Progenitor cell of endocrine pancreas (in vitro differentiated cells): Measurements from ENCODE around the gene GMDS. TPM values are rescaled to one million over a fixed set of nuclear protein-coding genes. Genes with fewer than 3 reads are reported as not detected.

ENCODE experiments used
- DNase-seq: peaks from one replicate; pipeline ENCODE4 v3.0.0; 2021; ENCODE audit warnings: low spot score; ENCODE audit not compliant: unreplicated experiment
- H3K27ac Mint-ChIP-seq: 2 replicates; pipeline ENCODE4 v1.8.0; 2021; ENCODE audit warnings: mild to moderate bottlenecking, moderate library complexity, mixed read lengths
- H3K27me3 Mint-ChIP-seq: 2 replicates; pipeline ENCODE4 v1.8.0; 2021; ENCODE audit warnings: mixed read lengths
- H3K36me3 Mint-ChIP-seq: 2 replicates; pipeline ENCODE4 v1.8.0; 2022; ENCODE audit warnings: mixed read lengths; ENCODE audit not compliant: insufficient read depth
- H3K4me1 Mint-ChIP-seq: 2 replicates; pipeline ENCODE4 v1.8.0; 2021; ENCODE audit warnings: low read depth, mixed read lengths
- H3K4me3 Mint-ChIP-seq: 2 replicates; pipeline ENCODE4 v1.8.0; 2021; ENCODE audit warnings: low read depth, mild to moderate bottlenecking, moderate library complexity, mixed read lengths
- H3K9me3 Mint-ChIP-seq: 2 replicates; pipeline ENCODE4 v1.8.0; 2021; ENCODE audit warnings: low read depth, mixed read lengths
- total RNA-seq: library from RNA; stranded (reverse); gene quantifications from 2 replicates; pipeline ENCODE4 v1.2.1, GENCODE V29; 2021
- TF ChIP-seq, protein P1 (sequence below): fragments of 200-600 bp; sonication (generic); IDR thresholded peaks from one replicate; pipeline ENCODE4 v1.5.0; 2021; ENCODE audit warnings: antibody characterized with exemption, mild to moderate bottlenecking; ENCODE audit not compliant: unreplicated experiment

GMDS gene
- total RNA-seq, 1 donor from 2014 or later, result 17.2 TPM

- TF ChIP-seq, protein P1, sequence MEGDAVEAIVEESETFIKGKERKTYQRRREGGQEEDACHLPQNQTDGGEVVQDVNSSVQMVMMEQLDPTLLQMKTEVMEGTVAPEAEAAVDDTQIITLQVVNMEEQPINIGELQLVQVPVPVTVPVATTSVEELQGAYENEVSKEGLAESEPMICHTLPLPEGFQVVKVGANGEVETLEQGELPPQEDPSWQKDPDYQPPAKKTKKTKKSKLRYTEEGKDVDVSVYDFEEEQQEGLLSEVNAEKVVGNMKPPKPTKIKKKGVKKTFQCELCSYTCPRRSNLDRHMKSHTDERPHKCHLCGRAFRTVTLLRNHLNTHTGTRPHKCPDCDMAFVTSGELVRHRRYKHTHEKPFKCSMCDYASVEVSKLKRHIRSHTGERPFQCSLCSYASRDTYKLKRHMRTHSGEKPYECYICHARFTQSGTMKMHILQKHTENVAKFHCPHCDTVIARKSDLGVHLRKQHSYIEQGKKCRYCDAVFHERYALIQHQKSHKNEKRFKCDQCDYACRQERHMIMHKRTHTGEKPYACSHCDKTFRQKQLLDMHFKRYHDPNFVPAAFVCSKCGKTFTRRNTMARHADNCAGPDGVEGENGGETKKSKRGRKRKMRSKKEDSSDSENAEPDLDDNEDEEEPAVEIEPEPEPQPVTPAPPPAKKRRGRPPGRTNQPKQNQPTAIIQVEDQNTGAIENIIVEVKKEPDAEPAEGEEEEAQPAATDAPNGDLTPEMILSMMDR, result no peak
- no peaks in the 10 kb centered on the region for H3K9me3 Mint-ChIP-seq
- DNase-seq, result no peak
- no peak overlapping the region for H3K4me3 Mint-ChIP-seq
- H3K27ac Mint-ChIP-seq, result peak overlapping the region; percentile 17
- H3K4me1 Mint-ChIP-seq, result peaks cover 4% of the 10 kb centered on the region
- no peaks in the 10 kb centered on the region for H3K36me3 Mint-ChIP-seq
- H3K27me3 Mint-ChIP-seq, result peaks cover 4% of the 10 kb centered on the region
Measured at GRCh38 chr6:1815827-1816452, 429.5 kb downstream of the GMDS start.

DNA sequence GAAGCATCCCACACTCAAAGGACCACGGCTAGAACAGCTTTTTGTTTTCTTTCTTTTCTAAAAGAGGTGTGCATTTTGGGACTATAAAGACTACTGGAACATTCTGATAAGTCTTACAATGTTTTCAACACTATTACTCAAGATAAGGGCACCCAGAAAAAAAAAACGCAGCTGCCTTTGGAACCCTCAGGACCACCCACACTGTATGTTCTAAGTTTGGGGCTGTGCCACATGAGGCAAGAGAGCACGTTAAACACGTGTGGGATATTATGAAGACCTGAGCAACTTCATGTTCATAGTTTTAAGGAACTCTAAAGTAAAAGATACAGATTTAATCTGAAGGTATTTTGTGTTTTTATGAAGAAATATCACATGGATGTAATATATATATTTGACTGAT lies 431.1 kb downstream of the GMDS start:
- no peaks in the 10 kb centered on the region for H3K36me3 Mint-ChIP-seq
- DNase-seq, result no peak
- TF ChIP-seq, protein P1, result no peak
- no peaks in the 10 kb centered on the region for H3K9me3 Mint-ChIP-seq
- H3K27ac Mint-ChIP-seq, result no peak overlapping the region
- no peak overlapping the region for H3K4me3 Mint-ChIP-seq
- H3K4me1 Mint-ChIP-seq, result peaks cover 6% of the 10 kb centered on the region
- peaks cover 4% of the 10 kb centered on the region for H3K27me3 Mint-ChIP-seq

DNA sequence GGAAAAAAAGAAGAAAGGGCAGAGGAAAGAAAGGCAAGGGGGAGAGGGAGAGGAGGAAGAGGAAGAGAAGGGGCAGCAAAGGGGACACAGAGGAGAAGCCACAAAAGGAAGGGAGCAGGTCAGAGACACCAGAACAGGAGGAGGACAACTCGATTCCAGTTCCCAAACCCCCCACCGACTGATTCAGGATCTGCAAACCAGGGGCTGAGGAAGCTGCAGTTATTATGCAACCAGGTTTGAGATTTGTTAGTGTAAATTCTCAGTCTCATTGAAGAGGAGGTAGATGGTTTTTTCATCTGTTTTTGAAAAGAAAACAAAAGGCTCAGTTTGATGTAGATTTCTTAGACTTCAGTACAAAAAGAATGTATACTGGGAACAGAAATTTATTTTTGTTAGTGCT lies 432.9 kb downstream of the GMDS start:
- Mint-ChIP-seq H3K27ac (no peak overlapping the region), H3K9me3 (peaks cover 3% of the 10 kb centered on the region), H3K4me3 (no peak overlapping the region), H3K27me3 (peaks cover 4% of the 10 kb centered on the region), H3K36me3 (no peaks in the 10 kb centered on the region), H3K4me1 (peaks cover 6% of the 10 kb centered on the region)
- DNase-seq, result no peak
- TF ChIP-seq, protein P1, result no peak

DNA sequence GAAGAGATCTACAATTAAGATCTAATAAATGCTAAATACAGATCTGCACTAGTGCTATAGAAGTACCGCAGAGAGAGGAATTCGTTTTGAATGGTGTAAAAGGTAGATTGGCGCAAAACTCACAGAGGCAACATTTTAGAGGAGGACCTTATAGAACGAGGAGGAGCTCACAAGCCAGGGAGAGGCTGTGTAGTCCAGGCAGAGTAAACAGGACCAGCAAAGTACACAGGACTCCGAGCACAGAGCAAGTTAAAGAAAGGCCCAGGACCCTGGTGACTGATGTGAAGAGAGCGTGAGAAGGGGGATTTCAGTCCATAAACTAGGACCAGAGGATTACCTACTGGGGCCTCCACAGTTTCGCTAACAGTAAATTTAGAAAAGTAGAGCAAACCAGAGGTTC lies 433.4 kb downstream of the GMDS start:
- Mint-ChIP-seq H3K9me3 (peaks cover 3% of the 10 kb centered on the region), H3K4me1 (peaks cover 6% of the 10 kb centered on the region), H3K4me3 (no peak overlapping the region), H3K27ac (no peak overlapping the region), H3K36me3 (no peaks in the 10 kb centered on the region), H3K27me3 (peaks cover 4% of the 10 kb centered on the region)
- TF ChIP-seq, protein P1, result no peak
- DNase-seq, result no peak

GRCh38 chr6:1810880-1811279 lies 434.5 kb downstream of the GMDS start:
- H3K4me3 Mint-ChIP-seq, result no peak overlapping the region

More at GRCh38 chr6:1810880-1811279, 434.5 kb downstream of the GMDS start:
- peaks cover 4% of the 10 kb centered on the region for H3K27me3 Mint-ChIP-seq
- TF ChIP-seq, protein P1, result no peak
- DNase-seq, result no peak
- H3K9me3 Mint-ChIP-seq, result peaks cover 3% of the 10 kb centered on the region
- no peaks in the 10 kb centered on the region for H3K36me3 Mint-ChIP-seq
- H3K4me1 Mint-ChIP-seq, result peaks cover 6% of the 10 kb centered on the region
- H3K27ac Mint-ChIP-seq, result no peak overlapping the region
